ENCODE results near the gene NRF1.

Gene NRF1

GRCh38 chr7:129764247-129765084 lies 152.9 kb downstream of the NRF1 start:
- TF ChIP-seq TAF1 (IDR thresholded peaks at IDR 0.05; ENCODE audit: borderline replicate concordance, insufficient read depth, low read length): no peak
- TF ChIP-seq FOXP2 (optimal IDR thresholded peaks at IDR 0.05; ENCODE audit: borderline replicate concordance, extremely low read depth, extremely low read length, insufficient read depth): no peak
- no peak for TF ChIP-seq POLR2AphosphoS5 (IDR thresholded peaks at IDR 0.05; ENCODE audit: low read depth, low read length)
- no peak for TF ChIP-seq REST (IDR thresholded peaks at IDR 0.05; ENCODE audit: insufficient read depth in 1 of 2, low read depth in 2 of 2, low read length in 2 of 2)
- TF ChIP-seq SIN3A (IDR thresholded peaks at IDR 0.05; ENCODE audit: borderline replicate concordance, insufficient read depth, low read length): no peak

GRCh38 chr7:129765352-129765751 lies 153.8 kb downstream of the NRF1 start:
- TF ChIP-seq TAF1 (IDR thresholded peaks at IDR 0.05; ENCODE audit: borderline replicate concordance, insufficient read depth, low read length): no peak
- no peak for TF ChIP-seq FOXP2 (optimal IDR thresholded peaks at IDR 0.05; ENCODE audit: borderline replicate concordance, extremely low read depth, extremely low read length, insufficient read depth)
- TF ChIP-seq SIN3A (IDR thresholded peaks at IDR 0.05; ENCODE audit: borderline replicate concordance, insufficient read depth, low read length): no peak
- TF ChIP-seq REST (IDR thresholded peaks at IDR 0.05; ENCODE audit: insufficient read depth in 1 of 2, low read depth in 2 of 2, low read length in 2 of 2): no peak
- TF ChIP-seq POLR2AphosphoS5 (IDR thresholded peaks at IDR 0.05; ENCODE audit: low read depth, low read length): no peak

GRCh38 chr7:129767120-129768015 lies 155.8 kb downstream of the NRF1 start:
- TF ChIP-seq FOXP2 (optimal IDR thresholded peaks at IDR 0.05; ENCODE audit: borderline replicate concordance, extremely low read depth, extremely low read length, insufficient read depth) (no peak), POLR2AphosphoS5 (IDR thresholded peaks at IDR 0.05; ENCODE audit: low read depth, low read length) (no peak), REST (IDR thresholded peaks at IDR 0.05; ENCODE audit: insufficient read depth in 1 of 2, low read depth in 2 of 2, low read length in 2 of 2) (no peak), SIN3A (IDR thresholded peaks at IDR 0.05; ENCODE audit: borderline replicate concordance, insufficient read depth, low read length) (no peak), TAF1 (IDR thresholded peaks at IDR 0.05; ENCODE audit: borderline replicate concordance, insufficient read depth, low read length) (no peak)

GRCh38 chr7:129768614-129769399 lies 157.3 kb downstream of the NRF1 start:
- TF ChIP-seq TAF1 (IDR thresholded peaks at IDR 0.05; ENCODE audit: borderline replicate concordance, insufficient read depth, low read length) (no peak), SIN3A (IDR thresholded peaks at IDR 0.05; ENCODE audit: borderline replicate concordance, insufficient read depth, low read length) (no peak)

- TF ChIP-seq TAF1 (IDR thresholded peaks at IDR 0.05; ENCODE audit: borderline replicate concordance, insufficient read depth, low read length) (no peak), POLR2AphosphoS5 (IDR thresholded peaks at IDR 0.05; ENCODE audit: low read depth, low read length) (no peak), FOXP2 (optimal IDR thresholded peaks at IDR 0.05; ENCODE audit: borderline replicate concordance, extremely low read depth, extremely low read length, insufficient read depth) (no peak), REST (IDR thresholded peaks at IDR 0.05; ENCODE audit: insufficient read depth in 1 of 2, low read depth in 2 of 2, low read length in 2 of 2) (no peak), SIN3A (IDR thresholded peaks at IDR 0.05; ENCODE audit: borderline replicate concordance, insufficient read depth, low read length) (no peak)
These were observed 157.9 kb downstream of the NRF1 start for GRCh38 chr7:129769400-129769774.
